Measurements from ENCODE around the gene PDGFC. TPM values are rescaled to one million over a fixed set of nuclear protein-coding genes. Genes with fewer than 3 reads are reported as not detected.

The PDGFC gene
- total and polyA plus RNA-seq, 12 donors, result 2.1 to 18.2 (median 14.8) TPM

DNA sequence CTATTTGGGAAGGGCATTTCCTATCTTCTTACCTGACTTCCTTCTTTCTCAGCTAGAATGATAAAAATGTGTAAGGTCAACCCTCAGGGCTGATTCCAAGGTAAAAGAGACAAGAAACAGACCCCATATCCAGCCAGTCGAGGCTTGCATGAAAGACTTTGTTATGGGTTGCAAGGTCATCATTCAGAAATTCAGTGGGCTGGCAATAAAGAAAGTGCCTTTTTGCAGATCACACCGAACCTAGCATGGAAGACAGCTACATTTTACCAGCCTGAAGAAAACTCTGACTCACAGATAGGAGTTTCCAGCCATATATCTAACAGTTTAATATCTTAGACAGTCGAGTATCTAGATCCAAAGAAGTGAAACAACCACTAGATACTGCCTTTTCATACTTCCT lies 87.4 kb downstream of the PDGFC start:
- Histone ChIP-seq H3K27me3 (no peaks in the 10 kb centered on the region), H3K36me3 (no peaks in the 10 kb centered on the region), H3K27ac (no peak overlapping the region), H3K4me3 (no peak overlapping the region), H3K9me3 (peaks cover 0 to 15% (median 0%) of the 10 kb centered on the region in 11 donors), H3K4me1 (peaks cover 0 to under 1% (median 0%) of the 10 kb centered on the region in 9 donors)
- DNase-seq (no peak), ATAC-seq (no peak)
- intact Hi-C loops (cut with DNase I), result no loop called here
- 40 to 50% methylated on average over 3 of the region's 3 CpGs for WGBS, 2 donors
- TF ChIP-seq, protein P1, sequence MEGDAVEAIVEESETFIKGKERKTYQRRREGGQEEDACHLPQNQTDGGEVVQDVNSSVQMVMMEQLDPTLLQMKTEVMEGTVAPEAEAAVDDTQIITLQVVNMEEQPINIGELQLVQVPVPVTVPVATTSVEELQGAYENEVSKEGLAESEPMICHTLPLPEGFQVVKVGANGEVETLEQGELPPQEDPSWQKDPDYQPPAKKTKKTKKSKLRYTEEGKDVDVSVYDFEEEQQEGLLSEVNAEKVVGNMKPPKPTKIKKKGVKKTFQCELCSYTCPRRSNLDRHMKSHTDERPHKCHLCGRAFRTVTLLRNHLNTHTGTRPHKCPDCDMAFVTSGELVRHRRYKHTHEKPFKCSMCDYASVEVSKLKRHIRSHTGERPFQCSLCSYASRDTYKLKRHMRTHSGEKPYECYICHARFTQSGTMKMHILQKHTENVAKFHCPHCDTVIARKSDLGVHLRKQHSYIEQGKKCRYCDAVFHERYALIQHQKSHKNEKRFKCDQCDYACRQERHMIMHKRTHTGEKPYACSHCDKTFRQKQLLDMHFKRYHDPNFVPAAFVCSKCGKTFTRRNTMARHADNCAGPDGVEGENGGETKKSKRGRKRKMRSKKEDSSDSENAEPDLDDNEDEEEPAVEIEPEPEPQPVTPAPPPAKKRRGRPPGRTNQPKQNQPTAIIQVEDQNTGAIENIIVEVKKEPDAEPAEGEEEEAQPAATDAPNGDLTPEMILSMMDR (IDR thresholded peaks at IDR 0.05), result no peak

DNA sequence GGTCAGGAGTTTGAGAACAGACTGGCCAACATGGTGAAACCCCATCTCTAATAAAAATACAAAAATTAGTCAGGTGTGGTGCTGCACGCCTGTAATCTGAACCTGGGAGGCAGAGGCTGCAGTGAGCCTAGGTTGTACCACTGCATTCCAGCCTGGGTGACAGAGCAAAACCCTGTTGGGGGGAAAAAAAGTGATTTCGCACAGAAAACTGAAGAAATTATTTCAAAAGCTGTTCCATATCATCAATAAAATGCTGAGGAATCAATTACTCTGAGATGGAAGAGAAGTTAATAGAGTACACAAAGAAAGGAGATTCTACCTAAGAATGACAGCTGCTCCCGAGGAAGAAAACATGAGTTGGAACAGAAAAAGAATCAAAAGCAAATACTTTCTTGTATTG lies 95.9 kb downstream of the PDGFC start:
- Histone ChIP-seq H3K27ac (no peak overlapping the region), H3K36me3 (no peaks in the 10 kb centered on the region), H3K4me3 (no peak overlapping the region), H3K27me3 (no peaks in the 10 kb centered on the region), H3K4me1 (no peaks in the 10 kb centered on the region), H3K9me3 (peaks cover 0 to 12% (median 0%) of the 10 kb centered on the region in 11 donors)
- intact Hi-C loops (cut with DNase I), result no loop called here
- 90 to 91% methylated on average over 3 of the region's 3 CpGs for WGBS, 2 donors
- DNase-seq, result no peak
- TF ChIP-seq, protein P1 (IDR thresholded peaks at IDR 0.05), result no peak
- ATAC-seq, result no peak

DNA sequence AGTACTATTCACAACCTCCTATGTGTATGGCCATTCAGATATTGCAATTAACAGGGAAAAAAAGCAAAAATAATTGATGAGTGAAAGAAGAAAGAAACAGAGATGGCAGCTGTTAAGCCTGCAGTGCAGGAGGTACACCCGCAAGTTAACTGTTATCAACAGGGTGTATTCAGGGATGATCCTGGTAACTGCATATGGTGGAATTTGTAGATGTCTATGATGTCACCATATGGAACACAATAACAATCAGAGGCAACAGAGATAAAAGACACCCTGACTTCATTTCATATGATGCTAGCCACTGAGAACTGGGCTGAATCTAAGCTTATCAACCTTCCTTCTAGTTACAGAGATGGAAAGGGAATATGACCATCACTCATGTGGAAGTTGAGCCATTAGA lies 96.5 kb downstream of the PDGFC start:
- no peak for DNase-seq
- H3K4me1 ChIP-seq, result no peaks in the 10 kb centered on the region
- no peak for ATAC-seq
- peaks cover 0 to 5% (median 0%) of the 10 kb centered on the region in 11 donors for H3K9me3 ChIP-seq
- TF ChIP-seq, protein P1 (IDR thresholded peaks at IDR 0.05), result no peak
- no peak overlapping the region for H3K4me3 ChIP-seq
- no peak overlapping the region for H3K27ac ChIP-seq
- H3K27me3 ChIP-seq, result no peaks in the 10 kb centered on the region
- no peaks in the 10 kb centered on the region for H3K36me3 ChIP-seq
- WGBS, 2 donors, result 91 to 96% methylated on average over 1 of the region's 1 CpG
- intact Hi-C loops (cut with DNase I), result no loop called here

DNA sequence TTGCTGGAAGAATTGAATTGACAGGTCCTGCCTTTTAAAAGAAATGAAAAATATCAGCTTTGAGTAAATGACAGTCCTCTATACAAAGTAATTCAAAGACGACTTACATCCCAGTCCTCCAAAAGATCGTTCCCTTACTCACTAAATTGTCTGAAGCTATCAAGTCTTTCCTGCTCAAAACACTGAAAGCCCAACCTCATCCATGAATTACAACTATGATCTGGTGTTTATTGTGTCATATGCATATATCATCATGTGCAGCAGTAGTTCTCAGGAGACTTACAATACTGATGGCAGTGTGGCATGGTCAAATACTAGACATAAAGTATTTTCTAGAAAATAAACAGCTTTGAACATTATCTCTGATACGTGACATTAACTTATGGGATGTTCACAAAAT lies 97.8 kb downstream of the PDGFC start:
- intact Hi-C loops (cut with DNase I), result no loop called here
- no peak for ATAC-seq
- Histone ChIP-seq H3K27me3 (no peaks in the 10 kb centered on the region), H3K4me1 (no peaks in the 10 kb centered on the region), H3K9me3 (no peaks in the 10 kb centered on the region), H3K36me3 (no peaks in the 10 kb centered on the region), H3K4me3 (no peak overlapping the region), H3K27ac (no peak overlapping the region)
- TF ChIP-seq, protein P1 (IDR thresholded peaks at IDR 0.05), result no peak
- 86 to 89% methylated on average over 3 of the region's 3 CpGs for WGBS, 2 donors
- no peak for DNase-seq
